Stimulated activated CD4-positive, alpha-beta T cell treated with anti-CD3 and anti-CD28 coated beads, Interleukin-15, amount 100 ng/mL, for 48 hours (primary cell): ENCODE data around the gene S1PR1.
"Not testable (repeated sequence)": the region's sequence is repeated elsewhere in the genome, so short reads cannot be mapped to it uniquely, and the experiment has no call there.

ENCODE experiments used
- DNase-seq, 2 donors: peaks; one replicate each; pipeline ENCODE4 v3.0.0-alpha.2; 2020; ENCODE audit warnings: low read depth in 2 of 2

S1PR1 gene

GRCh38 chr1:101219924-101220870 lies 16.6 kb upstream of the S1PR1 start:
- DNase-seq, result no peak

DNA sequence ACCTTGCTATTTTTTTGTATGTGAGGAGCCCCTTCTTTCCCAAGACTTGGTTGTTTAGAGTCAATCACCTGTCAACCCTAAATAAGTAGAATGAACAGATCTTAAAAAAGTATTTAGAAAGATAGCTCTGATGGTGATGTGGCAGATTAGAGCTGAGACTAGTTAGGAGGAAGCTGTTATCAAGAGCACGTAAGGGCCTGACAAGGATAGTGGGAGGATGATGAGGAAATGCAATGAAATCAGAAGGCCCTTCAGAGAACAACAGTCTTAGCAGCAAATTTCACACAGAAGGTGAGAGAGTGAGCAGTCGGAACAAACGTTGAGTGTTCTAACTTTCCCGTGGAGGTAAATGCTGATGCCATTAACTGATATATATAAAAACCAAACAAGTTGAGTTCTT lies 15.9 kb upstream of the S1PR1 start:
- no peak for DNase-seq

GRCh38 chr1:101221945-101222429 lies 14.8 kb upstream of the S1PR1 start:
- DNase-seq, result no peak

GRCh38 chr1:101227837-101228236 lies 9.0 kb upstream of the S1PR1 start:
- DNase-seq, result no peak

DNA sequence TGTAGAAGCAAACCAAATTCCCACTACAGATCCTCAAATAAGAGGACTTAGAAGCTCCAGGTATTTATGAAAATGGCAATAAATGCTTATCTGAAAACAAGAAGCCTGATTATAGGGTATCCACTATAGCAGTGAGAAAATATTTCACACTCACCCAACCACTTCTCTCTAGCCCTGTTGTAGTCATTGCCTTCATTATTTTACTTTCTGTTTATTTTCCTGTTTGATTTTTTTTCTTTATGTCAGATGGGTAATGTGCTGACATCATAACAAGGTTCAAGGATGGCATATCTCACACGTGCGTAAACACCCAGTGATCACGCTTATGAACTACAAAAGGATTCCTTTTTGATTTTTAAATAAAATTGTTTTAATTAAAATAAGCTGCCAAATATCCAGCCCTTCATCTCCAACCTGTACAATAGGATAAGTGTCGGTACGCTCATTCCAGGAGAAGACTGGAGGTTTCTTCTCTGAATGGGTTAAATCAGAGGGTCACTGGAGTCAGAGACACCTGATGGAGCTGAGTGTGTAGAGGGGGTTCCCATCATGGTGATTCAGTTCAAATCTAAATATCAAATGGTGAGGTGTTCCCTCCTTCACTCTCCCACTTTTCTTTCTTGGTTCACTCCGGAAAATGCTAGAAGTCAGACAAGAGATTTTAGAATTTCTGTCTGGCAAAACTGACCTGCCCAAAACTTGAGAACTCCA lies 8.2 kb upstream of the S1PR1 start:
- DNase-seq, result no peak

DNA sequence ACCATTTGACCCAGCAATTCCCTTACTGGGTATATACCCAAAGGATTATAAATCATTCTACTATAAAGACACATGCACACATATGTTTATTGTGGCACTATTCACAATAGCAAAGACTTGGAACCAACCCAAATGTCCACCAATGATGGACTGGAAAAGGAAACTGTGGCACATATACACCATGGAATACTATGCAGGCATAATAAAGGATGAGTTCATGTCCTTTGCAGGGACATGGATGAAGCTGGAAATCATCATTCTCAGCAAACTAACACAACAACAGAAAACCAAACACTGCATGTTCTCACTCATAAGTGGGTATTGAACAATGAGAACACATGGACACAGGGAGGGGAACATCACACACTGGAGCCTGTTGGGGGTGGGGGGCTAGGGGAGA lies 4.6 kb upstream of the S1PR1 start:
- not testable (repeated sequence) for DNase-seq

GRCh38 chr1:101233495-101233894 lies 3.3 kb upstream of the S1PR1 start:
- no peak for DNase-seq

- DNase-seq, result no peak
These were observed 1.6 kb upstream of the S1PR1 start for GRCh38 chr1:101235216-101235695.

- peak; percentile 71 to 75 for DNase-seq
These were observed 913 bp upstream of the S1PR1 start for GRCh38 chr1:101235696-101236515.

DNA sequence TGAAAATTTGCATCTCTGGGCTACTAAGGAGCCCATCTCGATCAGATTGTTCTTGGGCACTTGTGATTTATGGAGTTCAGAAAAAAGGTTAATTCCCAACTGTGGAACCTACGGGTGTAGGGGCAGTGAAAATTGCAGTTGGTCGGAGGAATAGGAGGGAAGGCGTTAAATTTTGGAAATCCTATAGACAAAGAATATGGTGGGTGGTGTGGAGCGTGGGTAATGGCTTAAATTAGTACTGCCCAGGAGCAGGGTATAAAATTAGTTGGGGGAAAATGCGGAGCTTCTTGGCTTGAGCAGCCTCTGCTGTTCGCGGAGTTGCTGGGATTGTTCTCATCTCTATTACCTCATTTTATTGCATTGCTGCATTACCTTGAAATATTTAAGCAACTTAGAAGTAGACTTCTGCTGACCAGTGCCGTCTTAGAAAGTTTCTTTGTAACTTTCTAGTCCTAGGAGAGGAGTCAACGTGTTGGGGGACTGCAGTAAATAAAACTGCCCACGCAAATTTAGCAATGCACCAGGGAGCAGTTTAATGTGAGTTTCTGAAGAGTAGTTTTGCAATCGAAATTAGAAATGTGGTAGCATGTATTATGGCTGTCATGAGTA lies 514 bp downstream of the S1PR1 start:
- DNase-seq, result no peak

GRCh38 chr1:101238031-101238628 lies 1.3 kb downstream of the S1PR1 start:
- DNase-seq, result peak; percentile 62 to 65

DNA sequence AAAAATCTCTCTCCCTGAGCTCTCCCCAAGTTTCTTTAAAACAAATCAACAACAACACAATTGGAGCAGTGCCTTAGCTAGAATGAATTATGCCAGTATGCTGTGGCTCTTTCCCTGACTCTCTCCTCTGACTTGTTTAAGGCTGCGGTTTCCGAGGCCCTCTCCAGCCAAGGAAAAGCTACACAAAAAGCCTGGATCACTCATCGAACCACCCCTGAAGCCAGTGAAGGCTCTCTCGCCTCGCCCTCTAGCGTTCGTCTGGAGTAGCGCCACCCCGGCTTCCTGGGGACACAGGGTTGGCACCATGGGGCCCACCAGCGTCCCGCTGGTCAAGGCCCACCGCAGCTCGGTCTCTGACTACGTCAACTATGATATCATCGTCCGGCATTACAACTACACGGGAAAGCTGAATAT lies 1.9 kb downstream of the S1PR1 start:
- peak; percentile 85 to 88 for DNase-seq

DNA sequence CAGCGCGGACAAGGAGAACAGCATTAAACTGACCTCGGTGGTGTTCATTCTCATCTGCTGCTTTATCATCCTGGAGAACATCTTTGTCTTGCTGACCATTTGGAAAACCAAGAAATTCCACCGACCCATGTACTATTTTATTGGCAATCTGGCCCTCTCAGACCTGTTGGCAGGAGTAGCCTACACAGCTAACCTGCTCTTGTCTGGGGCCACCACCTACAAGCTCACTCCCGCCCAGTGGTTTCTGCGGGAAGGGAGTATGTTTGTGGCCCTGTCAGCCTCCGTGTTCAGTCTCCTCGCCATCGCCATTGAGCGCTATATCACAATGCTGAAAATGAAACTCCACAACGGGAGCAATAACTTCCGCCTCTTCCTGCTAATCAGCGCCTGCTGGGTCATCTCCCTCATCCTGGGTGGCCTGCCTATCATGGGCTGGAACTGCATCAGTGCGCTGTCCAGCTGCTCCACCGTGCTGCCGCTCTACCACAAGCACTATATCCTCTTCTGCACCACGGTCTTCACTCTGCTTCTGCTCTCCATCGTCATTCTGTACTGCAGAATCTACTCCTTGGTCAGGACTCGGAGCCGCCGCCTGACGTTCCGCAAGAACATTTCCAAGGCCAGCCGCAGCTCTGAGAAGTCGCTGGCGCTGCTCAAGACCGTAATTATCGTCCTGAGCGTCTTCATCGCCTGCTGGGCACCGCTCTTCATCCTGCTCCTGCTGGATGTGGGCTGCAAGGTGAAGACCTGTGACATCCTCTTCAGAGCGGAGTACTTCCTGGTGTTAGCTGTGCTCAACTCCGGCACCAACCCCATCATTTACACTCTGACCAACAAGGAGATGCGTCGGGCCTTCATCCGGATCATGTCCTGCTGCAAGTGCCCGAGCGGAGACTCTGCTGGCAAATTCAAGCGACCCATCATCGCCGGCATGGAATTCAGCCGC lies 2.5 kb downstream of the S1PR1 start:
- DNase-seq, result peak; percentile 46 to 47

DNA sequence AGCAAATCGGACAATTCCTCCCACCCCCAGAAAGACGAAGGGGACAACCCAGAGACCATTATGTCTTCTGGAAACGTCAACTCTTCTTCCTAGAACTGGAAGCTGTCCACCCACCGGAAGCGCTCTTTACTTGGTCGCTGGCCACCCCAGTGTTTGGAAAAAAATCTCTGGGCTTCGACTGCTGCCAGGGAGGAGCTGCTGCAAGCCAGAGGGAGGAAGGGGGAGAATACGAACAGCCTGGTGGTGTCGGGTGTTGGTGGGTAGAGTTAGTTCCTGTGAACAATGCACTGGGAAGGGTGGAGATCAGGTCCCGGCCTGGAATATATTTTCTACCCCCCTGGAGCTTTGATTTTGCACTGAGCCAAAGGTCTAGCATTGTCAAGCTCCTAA lies 3.2 kb downstream of the S1PR1 start:
- no peak for DNase-seq

- no peak for DNase-seq
These were observed 4.8 kb downstream of the S1PR1 start for GRCh38 chr1:101241485-101242225.

DNA sequence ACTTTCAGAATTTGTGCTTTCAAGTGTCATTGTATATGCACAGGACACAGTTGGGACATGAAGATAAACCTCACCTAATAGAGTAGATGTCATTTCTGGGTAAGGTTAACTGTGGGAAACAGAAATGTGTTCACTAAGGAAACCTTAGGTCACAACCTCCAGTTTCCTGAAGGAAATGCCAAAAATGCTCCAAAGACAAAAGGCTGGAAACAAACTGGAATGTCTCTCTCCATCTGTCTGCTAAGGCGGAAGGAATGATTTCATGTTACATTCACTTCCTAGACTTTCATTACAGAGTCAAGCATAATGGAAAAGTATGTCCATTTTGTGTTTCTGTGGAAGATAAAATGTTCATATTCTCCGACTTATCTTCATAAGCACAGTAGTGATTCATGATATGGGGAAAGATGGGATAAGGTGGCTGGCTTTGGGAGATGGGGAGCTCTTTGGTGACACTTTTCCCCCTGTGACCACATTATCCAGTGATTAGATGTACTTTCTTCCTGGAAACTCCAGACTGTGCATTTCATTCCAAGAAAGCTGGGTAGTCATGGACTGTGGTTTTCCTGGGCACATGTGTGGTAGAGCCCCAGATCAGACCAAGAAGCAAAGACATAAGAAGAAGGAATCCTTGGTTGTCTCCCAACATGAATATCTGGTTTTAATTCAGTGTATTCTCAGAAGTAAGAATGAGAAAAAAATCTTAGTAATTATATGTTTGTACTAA lies 5.7 kb downstream of the S1PR1 start:
- no peak for DNase-seq

GRCh38 chr1:101243751-101244150 lies 6.9 kb downstream of the S1PR1 start:
- no peak for DNase-seq

DNA sequence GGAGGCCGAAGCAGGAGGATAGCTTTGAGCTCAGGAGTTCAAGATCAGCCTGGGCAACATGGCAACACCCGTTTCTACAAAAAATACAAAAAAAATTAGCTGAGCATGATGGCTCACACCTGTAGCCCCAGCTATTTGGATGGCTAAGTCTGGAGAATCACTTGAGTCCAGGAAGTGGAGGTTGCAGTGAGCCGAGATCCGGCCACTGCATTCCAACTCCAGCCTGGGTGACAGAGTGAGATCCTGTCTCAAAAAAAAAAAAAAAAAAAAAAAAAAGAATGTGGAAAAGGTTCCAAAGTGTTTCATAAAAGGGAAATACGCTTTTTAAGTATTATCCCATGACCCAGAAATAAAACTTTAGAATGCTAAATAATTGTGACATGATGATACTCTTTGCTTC lies 8.0 kb downstream of the S1PR1 start:
- DNase-seq, result no peak
